HepG2 (cell line): Measurements from ENCODE around the gene FAM131A. TPM values are rescaled to one million over a fixed set of nuclear protein-coding genes. Genes with fewer than 3 reads are reported as not detected.

Source experiments
- AGO1 ChIP-seq: fragments of 200-400 bp; formaldehyde crosslinking; IDR thresholded peaks from 2 replicates; pipeline ENCODE4 v1.6.1; 2017; ENCODE audit warnings: mild to moderate bottlenecking, low read depth, low read length, moderate library complexity; ENCODE audit not compliant: poor library complexity, severe bottlenecking
- DPF2 ChIP-seq: sonication (generic); formaldehyde crosslinking; IDR thresholded peaks from 2 replicates; pipeline ENCODE4 v1.4.0; 2020; ENCODE audit warnings: mild to moderate bottlenecking, low read depth, missing genetic modification reagents, borderline replicate concordance
- SP5 ChIP-seq: IDR thresholded peaks from 2 replicates; pipeline ENCODE4 v1.6.1; 2016; ENCODE audit warnings: low read depth, borderline replicate concordance
- SRF ChIP-seq: IDR thresholded peaks from 2 replicates; pipeline ENCODE4 v1.6.1; 2011; ENCODE audit warnings: mild to moderate bottlenecking, low read depth, low read length, moderate library complexity
- TSC22D2 ChIP-seq: sonication (generic); formaldehyde crosslinking; IDR thresholded peaks from 2 replicates; pipeline ENCODE4 v1.5.1; 2020; ENCODE audit warnings: missing genetic modification reagents, mild to moderate bottlenecking, borderline replicate concordance
- ZNF773 ChIP-seq: sonication (generic); formaldehyde crosslinking; IDR thresholded peaks from 2 replicates; pipeline ENCODE4 v1.4.0; 2020; ENCODE audit warnings: missing genetic modification reagents, borderline replicate concordance
- ZNF841 ChIP-seq: sonication (generic); formaldehyde crosslinking; IDR thresholded peaks from 2 replicates; pipeline ENCODE4 v1.8.1; 2023; ENCODE audit warnings: missing genetic modification reagents, borderline replicate concordance
- ZNF850 ChIP-seq: sonication (generic); formaldehyde crosslinking; conservative IDR thresholded peaks from 2 replicates; pipeline ENCODE4 v1.9.0; 2021; ENCODE audit warnings: mild to moderate bottlenecking, missing genetic modification reagents
- ZSCAN29 ChIP-seq: sonication (generic); formaldehyde crosslinking; conservative IDR thresholded peaks from 2 replicates; pipeline ENCODE4 v1.4.0; 2020; ENCODE audit warnings: mild to moderate bottlenecking, missing genetic modification reagents
- polyA plus RNA-seq, 8 experiments: library from polyadenylated mRNA; depleted of rRNA in 3 of 8; stranded (reverse) in 7 of 8; unstranded in 1 of 8; fragments of >200 nt; fragmentation: Illumina TruSeq in 4 of 8; extraction: Trizol in 4 of 8; gene quantifications; 2 replicates each; pipeline versions ENCODE4 v1.2.1 to v1.2.3, GENCODE V29; 2011 to 2016; ENCODE audit warnings: low read depth in 4 of 8, missing spikeins in 1 of 8, mixed read lengths in 1 of 8; ENCODE audit not compliant: insufficient read depth in 1 of 8
- total RNA-seq, 5 experiments: library from RNA; depleted of rRNA; stranded (reverse); fragments of >200 nt; fragmentation: Illumina TruSeq; extraction: Trizol; gene quantifications; 2 replicates each; pipeline ENCODE4 v1.2.3, GENCODE V29; 2016; ENCODE audit warnings: low read depth in 1 of 5
- TF ChIP-seq, protein P1 (sequence below): sonication (generic); formaldehyde crosslinking; IDR thresholded peaks from 2 replicates; pipeline ENCODE4 v1.4.0; 2020; ENCODE audit warnings: mild to moderate bottlenecking, missing genetic modification reagents
- TF ChIP-seq, protein P2 (sequence below): sonication (generic); formaldehyde crosslinking; IDR thresholded peaks from 2 replicates; pipeline ENCODE4 v1.8.0; 2023; ENCODE audit warnings: mild to moderate bottlenecking, missing genetic modification reagents
- TF ChIP-seq, protein P3 (sequence below): sonication (generic); formaldehyde crosslinking; conservative IDR thresholded peaks from 2 replicates; pipeline ENCODE4 v1.4.0; 2020; ENCODE audit warnings: missing genetic modification reagents
- TF ChIP-seq, protein P4 (sequence below): IDR thresholded peaks from 2 replicates; pipeline ENCODE4 v1.6.1; 2016; ENCODE audit warnings: missing genetic modification reagents, missing compliant biosample characterization
- TF ChIP-seq, protein P5 (sequence below): sonication (generic); formaldehyde crosslinking; IDR thresholded peaks from 2 replicates; pipeline ENCODE4 v1.5.0; 2020; ENCODE audit warnings: missing genetic modification reagents
- TF ChIP-seq, protein P6 (sequence below): sonication (generic); formaldehyde crosslinking; IDR thresholded peaks from 2 replicates; pipeline ENCODE4 v1.5.0; 2020; ENCODE audit warnings: mild to moderate bottlenecking, missing genetic modification reagents, borderline replicate concordance

The FAM131A gene
- total and polyA plus RNA-seq, 2 of the 13 experiments (the other 11 are each of a cell fraction or from before 2014, with no cell fraction given): 9.2 to 9.3 TPM

DNA sequence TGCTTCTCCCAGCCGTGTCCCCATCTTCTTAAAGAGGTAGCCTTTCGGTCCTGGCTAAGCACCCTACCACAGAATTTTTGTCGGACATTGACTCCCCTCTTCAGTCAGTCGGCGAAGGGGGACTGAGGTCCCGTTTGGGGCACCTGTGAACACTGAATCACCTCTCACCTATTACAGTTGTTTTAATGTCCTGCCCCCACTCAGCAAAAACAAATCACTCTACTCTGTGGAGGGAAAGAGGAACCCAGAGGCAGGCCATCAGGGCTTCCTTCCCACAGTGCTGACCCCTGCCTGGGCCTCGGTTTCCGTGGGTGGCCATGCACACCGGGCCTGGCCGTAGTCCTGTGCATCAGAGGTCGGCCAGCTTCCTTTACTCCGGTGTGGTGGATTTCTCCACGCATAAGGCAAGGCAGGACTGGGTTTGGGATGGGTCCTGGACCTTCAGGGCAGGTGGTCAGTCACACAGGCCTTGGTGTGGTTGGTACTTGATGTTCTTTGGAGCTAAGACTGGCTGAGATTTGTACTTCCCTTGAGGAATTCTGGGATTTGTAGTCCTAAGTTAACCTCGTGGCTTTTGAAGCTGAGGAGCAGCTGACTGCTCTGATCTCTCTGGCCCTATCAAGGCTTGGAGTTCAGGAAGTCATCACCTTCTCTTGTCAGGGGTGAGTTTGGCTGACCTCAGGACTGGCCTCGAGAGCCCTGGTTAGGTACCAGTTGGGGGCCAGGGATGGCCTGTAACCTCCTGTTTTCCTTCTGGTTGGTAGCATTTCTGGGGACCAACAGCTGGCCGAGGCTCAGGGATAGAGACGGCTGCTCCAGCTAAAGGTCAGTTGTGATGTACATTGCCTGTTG, 627 bp upstream of the FAM131A start (continued):
- TF ChIP-seq, protein P1, sequence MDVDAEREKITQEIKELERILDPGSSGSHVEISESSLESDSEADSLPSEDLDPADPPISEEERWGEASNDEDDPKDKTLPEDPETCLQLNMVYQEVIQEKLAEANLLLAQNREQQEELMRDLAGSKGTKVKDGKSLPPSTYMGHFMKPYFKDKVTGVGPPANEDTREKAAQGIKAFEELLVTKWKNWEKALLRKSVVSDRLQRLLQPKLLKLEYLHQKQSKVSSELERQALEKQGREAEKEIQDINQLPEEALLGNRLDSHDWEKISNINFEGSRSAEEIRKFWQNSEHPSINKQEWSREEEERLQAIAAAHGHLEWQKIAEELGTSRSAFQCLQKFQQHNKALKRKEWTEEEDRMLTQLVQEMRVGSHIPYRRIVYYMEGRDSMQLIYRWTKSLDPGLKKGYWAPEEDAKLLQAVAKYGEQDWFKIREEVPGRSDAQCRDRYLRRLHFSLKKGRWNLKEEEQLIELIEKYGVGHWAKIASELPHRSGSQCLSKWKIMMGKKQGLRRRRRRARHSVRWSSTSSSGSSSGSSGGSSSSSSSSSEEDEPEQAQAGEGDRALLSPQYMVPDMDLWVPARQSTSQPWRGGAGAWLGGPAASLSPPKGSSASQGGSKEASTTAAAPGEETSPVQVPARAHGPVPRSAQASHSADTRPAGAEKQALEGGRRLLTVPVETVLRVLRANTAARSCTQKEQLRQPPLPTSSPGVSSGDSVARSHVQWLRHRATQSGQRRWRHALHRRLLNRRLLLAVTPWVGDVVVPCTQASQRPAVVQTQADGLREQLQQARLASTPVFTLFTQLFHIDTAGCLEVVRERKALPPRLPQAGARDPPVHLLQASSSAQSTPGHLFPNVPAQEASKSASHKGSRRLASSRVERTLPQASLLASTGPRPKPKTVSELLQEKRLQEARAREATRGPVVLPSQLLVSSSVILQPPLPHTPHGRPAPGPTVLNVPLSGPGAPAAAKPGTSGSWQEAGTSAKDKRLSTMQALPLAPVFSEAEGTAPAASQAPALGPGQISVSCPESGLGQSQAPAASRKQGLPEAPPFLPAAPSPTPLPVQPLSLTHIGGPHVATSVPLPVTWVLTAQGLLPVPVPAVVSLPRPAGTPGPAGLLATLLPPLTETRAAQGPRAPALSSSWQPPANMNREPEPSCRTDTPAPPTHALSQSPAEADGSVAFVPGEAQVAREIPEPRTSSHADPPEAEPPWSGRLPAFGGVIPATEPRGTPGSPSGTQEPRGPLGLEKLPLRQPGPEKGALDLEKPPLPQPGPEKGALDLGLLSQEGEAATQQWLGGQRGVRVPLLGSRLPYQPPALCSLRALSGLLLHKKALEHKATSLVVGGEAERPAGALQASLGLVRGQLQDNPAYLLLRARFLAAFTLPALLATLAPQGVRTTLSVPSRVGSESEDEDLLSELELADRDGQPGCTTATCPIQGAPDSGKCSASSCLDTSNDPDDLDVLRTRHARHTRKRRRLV: 0 out of 2 replicates have a peak, but pooled peaks have one; percentile 7
- TF ChIP-seq SRF (no peak), ZNF850 (CRISPR knock-in tag) (0 out of 2 replicates have a peak, but pooled peaks have one; percentile 67), TSC22D2 (CRISPR knock-in tag) (no peak), DPF2 (CRISPR knock-in tag) (no peak), ZNF841 (CRISPR knock-in tag) (no peak), SP5 (no peak), ZNF773 (CRISPR knock-in tag) (0 out of 2 replicates have a peak, but pooled peaks have one; percentile 31), AGO1 (no peak), ZSCAN29 (no peak)
- TF ChIP-seq, protein P2, sequence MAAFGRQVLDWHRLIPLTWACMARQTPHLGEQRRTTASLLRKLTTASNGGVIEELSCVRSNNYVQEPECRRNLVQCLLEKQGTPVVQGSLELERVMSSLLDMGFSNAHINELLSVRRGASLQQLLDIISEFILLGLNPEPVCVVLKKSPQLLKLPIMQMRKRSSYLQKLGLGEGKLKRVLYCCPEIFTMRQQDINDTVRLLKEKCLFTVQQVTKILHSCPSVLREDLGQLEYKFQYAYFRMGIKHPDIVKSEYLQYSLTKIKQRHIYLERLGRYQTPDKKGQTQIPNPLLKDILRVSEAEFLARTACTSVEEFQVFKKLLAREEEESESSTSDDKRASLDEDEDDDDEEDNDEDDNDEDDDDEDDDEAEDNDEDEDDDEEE (CRISPR knock-in tag): no peak
- TF ChIP-seq, protein P3, sequence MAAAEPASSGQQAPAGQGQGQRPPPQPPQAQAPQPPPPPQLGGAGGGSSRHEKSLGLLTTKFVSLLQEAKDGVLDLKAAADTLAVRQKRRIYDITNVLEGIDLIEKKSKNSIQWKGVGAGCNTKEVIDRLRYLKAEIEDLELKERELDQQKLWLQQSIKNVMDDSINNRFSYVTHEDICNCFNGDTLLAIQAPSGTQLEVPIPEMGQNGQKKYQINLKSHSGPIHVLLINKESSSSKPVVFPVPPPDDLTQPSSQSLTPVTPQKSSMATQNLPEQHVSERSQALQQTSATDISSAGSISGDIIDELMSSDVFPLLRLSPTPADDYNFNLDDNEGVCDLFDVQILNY (CRISPR knock-in tag): no peak
- TF ChIP-seq, protein P4, sequence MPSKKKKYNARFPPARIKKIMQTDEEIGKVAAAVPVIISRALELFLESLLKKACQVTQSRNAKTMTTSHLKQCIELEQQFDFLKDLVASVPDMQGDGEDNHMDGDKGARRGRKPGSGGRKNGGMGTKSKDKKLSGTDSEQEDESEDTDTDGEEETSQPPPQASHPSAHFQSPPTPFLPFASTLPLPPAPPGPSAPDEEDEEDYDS (CRISPR knock-in tag): no peak
- TF ChIP-seq, protein P5, sequence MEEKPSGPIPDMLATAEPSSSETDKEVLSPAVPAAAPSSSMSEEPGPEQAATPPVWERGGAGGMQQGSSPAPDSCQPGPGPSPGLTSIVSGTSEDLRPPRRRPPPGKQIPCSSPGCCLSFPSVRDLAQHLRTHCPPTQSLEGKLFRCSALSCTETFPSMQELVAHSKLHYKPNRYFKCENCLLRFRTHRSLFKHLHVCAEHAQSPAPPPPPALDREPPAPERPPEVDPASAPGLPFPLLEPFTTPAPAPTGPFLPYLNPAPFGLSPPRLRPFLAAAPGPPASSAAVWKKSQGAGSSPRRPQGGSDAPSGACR (CRISPR knock-in tag): no peak
- TF ChIP-seq, protein P6, sequence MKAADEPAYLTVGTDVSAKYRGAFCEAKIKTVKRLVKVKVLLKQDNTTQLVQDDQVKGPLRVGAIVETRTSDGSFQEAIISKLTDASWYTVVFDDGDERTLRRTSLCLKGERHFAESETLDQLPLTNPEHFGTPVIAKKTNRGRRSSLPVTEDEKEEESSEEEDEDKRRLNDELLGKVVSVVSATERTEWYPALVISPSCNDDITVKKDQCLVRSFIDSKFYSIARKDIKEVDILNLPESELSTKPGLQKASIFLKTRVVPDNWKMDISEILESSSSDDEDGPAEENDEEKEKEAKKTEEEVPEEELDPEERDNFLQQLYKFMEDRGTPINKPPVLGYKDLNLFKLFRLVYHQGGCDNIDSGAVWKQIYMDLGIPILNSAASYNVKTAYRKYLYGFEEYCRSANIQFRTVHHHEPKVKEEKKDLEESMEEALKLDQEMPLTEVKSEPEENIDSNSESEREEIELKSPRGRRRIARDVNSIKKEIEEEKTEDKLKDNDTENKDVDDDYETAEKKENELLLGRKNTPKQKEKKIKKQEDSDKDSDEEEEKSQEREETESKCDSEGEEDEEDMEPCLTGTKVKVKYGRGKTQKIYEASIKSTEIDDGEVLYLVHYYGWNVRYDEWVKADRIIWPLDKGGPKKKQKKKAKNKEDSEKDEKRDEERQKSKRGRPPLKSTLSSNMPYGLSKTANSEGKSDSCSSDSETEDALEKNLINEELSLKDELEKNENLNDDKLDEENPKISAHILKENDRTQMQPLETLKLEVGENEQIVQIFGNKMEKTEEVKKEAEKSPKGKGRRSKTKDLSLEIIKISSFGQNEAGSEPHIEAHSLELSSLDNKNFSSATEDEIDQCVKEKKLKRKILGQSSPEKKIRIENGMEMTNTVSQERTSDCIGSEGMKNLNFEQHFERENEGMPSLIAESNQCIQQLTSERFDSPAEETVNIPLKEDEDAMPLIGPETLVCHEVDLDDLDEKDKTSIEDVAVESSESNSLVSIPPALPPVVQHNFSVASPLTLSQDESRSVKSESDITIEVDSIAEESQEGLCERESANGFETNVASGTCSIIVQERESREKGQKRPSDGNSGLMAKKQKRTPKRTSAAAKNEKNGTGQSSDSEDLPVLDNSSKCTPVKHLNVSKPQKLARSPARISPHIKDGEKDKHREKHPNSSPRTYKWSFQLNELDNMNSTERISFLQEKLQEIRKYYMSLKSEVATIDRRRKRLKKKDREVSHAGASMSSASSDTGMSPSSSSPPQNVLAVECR: peak; percentile 34; the same call in 1 of the 2 replicates
